Endothelial cell of umbilical vein (primary cell): ENCODE results near the gene BCL11A. TPM values are rescaled to one million over a fixed set of nuclear protein-coding genes. Genes with fewer than 3 reads are reported as not detected.

Source experiments
- BruUV-seq: library from RNA; stranded (reverse); fragments of 400-500 nt; replicated peaks from 2 replicates; lab custom pipeline; 2021; lab: Mats Ljungman, UMichigan
- CTCF ChIA-PET: fragments of 300-600, 350-600 bp; sonication (Branson Sonifier 250); formaldehyde crosslinking; loops from one replicate; lab custom pipeline; 2021; ENCODE audit warnings: antibody characterized with exemption, inconsistent platforms; lab: Charles Lee
- POLR2A ChIA-PET: fragments of 300-600, 350-600 bp; sonication (Branson Sonifier 250); formaldehyde crosslinking; loops from one replicate; lab custom pipeline; 2021; ENCODE audit warnings: antibody characterized with exemption, inconsistent platforms; lab: Charles Lee
- DNase-seq: peaks from one replicate; pipeline ENCODE4 v3.0.0-alpha.2; 2011; ENCODE audit warnings: low read depth, low spot score
- FAIRE-seq: peaks from 2 replicates; lab custom pipeline; 2011; peaks lifted over from hg19 to GRCh38; lab: Jason Lieb, UNC
- H2AFZ ChIP-seq: 2 replicates; pipeline ENCODE4 v1.6.0; 2012; ENCODE audit warnings: low read depth, low read length, control low read depth, inconsistent platforms
- H3K27ac ChIP-seq: 2 replicates; pipeline ENCODE4 v1.5.1; 2011; ENCODE audit warnings: low read depth, mild to moderate bottlenecking, control low read depth, low read length, moderate library complexity; ENCODE audit not compliant: insufficient read depth
- H3K27me3 ChIP-seq, 2 experiments: 2 replicates each; pipeline versions ENCODE4 v1.6.0 to v1.6.1; 2011; ENCODE audit warnings: low read length in 2 of 2, mixed read lengths in 1 of 2; ENCODE audit not compliant: control insufficient read depth in 2 of 2, insufficient read depth in 2 of 2
- H3K36me3 ChIP-seq, 2 experiments: 2 replicates in 1 of 2; 3 replicates in 1 of 2; pipeline ENCODE4 v1.5.1; 2011; ENCODE audit warnings: low read length in 2 of 2, mild to moderate bottlenecking in 1 of 2, moderate library complexity in 1 of 2; ENCODE audit not compliant: control insufficient read depth in 2 of 2, insufficient read depth in 2 of 2; ENCODE audit errors: extremely low read depth in 1 of 2
- H3K4me1 ChIP-seq: 3 replicates; pipeline ENCODE4 v1.5.1; 2011; ENCODE audit warnings: mild to moderate bottlenecking, low read length; ENCODE audit not compliant: control insufficient read depth, insufficient read depth; ENCODE audit errors: extremely low read depth
- H3K4me2 ChIP-seq: 2 replicates; pipeline ENCODE4 v1.6.1; 2011; ENCODE audit warnings: low read length, control low read depth, mixed read lengths; ENCODE audit not compliant: insufficient read depth
- H3K4me3 ChIP-seq, 3 experiments: fragments of 200-600 bp in 1 of 3; sonication (generic), shearing (Covaris generic) in 1 of 3; replicated peaks in 1 of 3; 2 replicates each; pipeline ENCODE4 v1.5.1; 2011 to 2016; ENCODE audit warnings: control low read depth in 3 of 3, low read length in 3 of 3, mild to moderate bottlenecking in 2 of 3, inconsistent platforms in 1 of 3, low read depth in 1 of 3, moderate library complexity in 1 of 3; ENCODE audit not compliant: insufficient read depth in 1 of 3
- H3K79me2 ChIP-seq: 2 replicates; pipeline ENCODE4 v1.6.0; 2012; ENCODE audit warnings: low read length, inconsistent platforms; ENCODE audit not compliant: control insufficient read depth, insufficient read depth
- H3K9ac ChIP-seq: replicated peaks from 2 replicates; pipeline ENCODE3; 2011; ENCODE audit warnings: low read length, control low read depth; ENCODE audit not compliant: insufficient read depth; ENCODE audit errors: extremely low read depth
- H3K9me1 ChIP-seq: replicated peaks from 3 replicates; pipeline ENCODE4 v1.6.0; 2011; ENCODE audit warnings: mild to moderate bottlenecking, low read length; ENCODE audit not compliant: control insufficient read depth, insufficient read depth; ENCODE audit errors: extremely low read depth
- H3K9me3 ChIP-seq: replicated peaks from 2 replicates; pipeline ENCODE4 v1.5.1; 2012; ENCODE audit warnings: low read length, inconsistent platforms; ENCODE audit not compliant: control insufficient read depth, insufficient read depth
- H4K20me1 ChIP-seq: replicated peaks from 2 replicates; pipeline ENCODE3; 2011; ENCODE audit warnings: mild to moderate bottlenecking, low read length; ENCODE audit not compliant: control insufficient read depth, insufficient read depth; ENCODE audit errors: extremely low read depth
- CTCF ChIP-seq, 2 donors: IDR thresholded peaks; 1 replicate in 1 of 2; 2 replicates in 1 of 2; pipeline ENCODE4 v1.5.1; 2011; ENCODE audit warnings: low read length in 2 of 2, mild to moderate bottlenecking in 2 of 2, moderate library complexity in 2 of 2, control low read depth in 1 of 2, inconsistent platforms in 1 of 2, low read depth in 1 of 2; ENCODE audit not compliant: insufficient read depth in 1 of 2; ENCODE audit errors: extremely low read depth in 1 of 2
- EZH2 ChIP-seq: IDR thresholded peaks from 2 replicates; pipeline ENCODE4 v1.6.1; 2012; ENCODE audit warnings: borderline replicate concordance, low read depth, mild to moderate bottlenecking, moderate library complexity, low read length, inconsistent platforms; ENCODE audit not compliant: severe bottlenecking
- FOS ChIP-seq: IDR thresholded peaks from 2 replicates; pipeline ENCODE4 v1.6.1; 2011; ENCODE audit warnings: mild to moderate bottlenecking, low read length, moderate library complexity, borderline replicate concordance; ENCODE audit not compliant: insufficient read depth
- GATA2 ChIP-seq: IDR thresholded peaks from 2 replicates; pipeline ENCODE4 v1.7.0; 2011; ENCODE audit warnings: low read depth, mild to moderate bottlenecking, moderate library complexity, mixed read lengths, low read length; ENCODE audit not compliant: insufficient read length, insufficient read depth
- JUN ChIP-seq: IDR thresholded peaks from 2 replicates; pipeline ENCODE4 v1.6.1; 2011; ENCODE audit warnings: borderline replicate concordance, low read depth; ENCODE audit not compliant: insufficient read length, insufficient read depth
- MAX ChIP-seq: IDR thresholded peaks from 2 replicates; pipeline ENCODE4 v1.6.1; 2011; ENCODE audit not compliant: insufficient read depth, insufficient read length
- MYC ChIP-seq: IDR thresholded peaks from one replicate; pipeline ENCODE4 v1.6.1; 2011; ENCODE audit warnings: mild to moderate bottlenecking, low read depth, low read length
- POLR2A ChIP-seq: IDR thresholded peaks from 2 replicates; pipeline ENCODE4 v1.6.1; 2012; ENCODE audit warnings: low read depth, mild to moderate bottlenecking, control low read depth, low read length
- POLR2AphosphoS5 ChIP-seq: IDR thresholded peaks from 2 replicates; pipeline ENCODE4 v1.6.1; 2012; ENCODE audit warnings: low read depth, mild to moderate bottlenecking, control low read depth, low read length, moderate library complexity; ENCODE audit not compliant: insufficient read depth
- dilution Hi-C: fragments of 300-500 bp; cut with MboI; formaldehyde crosslinking; loops from one replicate; pipeline ENCODE4 v1.15.0; 2019; ENCODE audit warnings: low sequenced_read_pairs; ENCODE audit not compliant: extremely low pct_ligation_motif_present
- intact Hi-C: fragments of 100-400 bp; cut with micrococcal nuclease; formaldehyde crosslinking; loops from one replicate; pipeline ENCODE4 v1.10.0; 2022
- polyA plus RNA-seq, 4 experiments: library from polyadenylated mRNA; depleted of rRNA in 3 of 4; stranded (reverse) in 3 of 4; unstranded in 1 of 4; fragments of >200 nt; gene quantifications; 2 replicates each; pipeline versions ENCODE4 v1.2.1 to v1.2.3, GENCODE V29; 2011 to 2012; ENCODE audit warnings: missing spikeins in 1 of 4
- total RNA-seq: library from RNA; stranded (reverse); gene quantifications from 2 replicates; pipeline ENCODE4 v1.2.3, GENCODE V29; 2021

The BCL11A gene
- total and polyA plus RNA-seq, 2 donors (not counting 3 experiments of a cell fraction or from before 2014, with no cell fraction given): 0.12 to 0.88 TPM

GRCh38 chr2:60408811-60409530 is 144.5 kb downstream of the BCL11A start:
- ChIA-PET CTCF (no interaction called here), POLR2A (no interaction called here)
- no peak overlapping the region for H3K4me2 ChIP-seq
- H3K4me1 ChIP-seq: no peaks in the 10 kb centered on the region
- no peaks in the 10 kb centered on the region for H3K9me1 ChIP-seq
- no TSS peak for BruUV-seq
- H3K79me2 ChIP-seq: no peaks in the 10 kb centered on the region
- H3K4me3 ChIP-seq: no peak overlapping the region
- H3K36me3 ChIP-seq: no peaks in the 10 kb centered on the region
- H2AFZ ChIP-seq: no peak overlapping the region
- H3K9me3 ChIP-seq: no peaks in the 10 kb centered on the region
- H3K27me3 ChIP-seq: no peaks in the 10 kb centered on the region
- no peak for FAIRE-seq
- DNase-seq: no peak
- H4K20me1 ChIP-seq: no peaks in the 10 kb centered on the region
- intact Hi-C loops (no loop called here), dilution Hi-C loops (no loop called here)
- H3K9ac ChIP-seq: no peak overlapping the region
- no peak for TF ChIP-seq POLR2A
- no peak for TF ChIP-seq MYC
- TF ChIP-seq MAX: no peak
- no peak overlapping the region for H3K27ac ChIP-seq

DNA sequence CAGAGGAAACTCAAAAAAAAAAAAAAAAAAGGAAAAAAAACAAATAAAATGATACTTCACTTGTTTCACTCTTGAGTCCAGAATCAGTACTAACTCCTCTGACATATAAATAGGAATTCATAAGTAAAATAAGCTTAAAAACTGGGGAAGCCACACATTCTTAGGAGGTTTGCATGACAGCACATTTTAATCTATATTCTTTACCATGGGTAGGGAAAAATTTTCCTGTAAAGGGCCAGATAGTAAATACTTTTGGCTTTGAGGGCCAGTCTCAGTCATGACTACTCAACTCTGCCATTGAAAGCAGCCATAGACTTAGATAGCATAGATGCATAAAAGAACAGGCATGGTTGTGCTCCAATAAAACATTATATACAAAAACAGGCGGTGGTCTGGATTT is 145.2 kb downstream of the BCL11A start:
- Histone ChIP-seq H3K9me3 (no peaks in the 10 kb centered on the region), H3K4me1 (no peaks in the 10 kb centered on the region), H3K9ac (no peak overlapping the region), H2AFZ (no peak overlapping the region), H3K4me3 (no peak overlapping the region), H3K4me2 (no peak overlapping the region), H3K27me3 (no peaks in the 10 kb centered on the region), H3K27ac (no peak overlapping the region), H3K36me3 (no peaks in the 10 kb centered on the region), H3K79me2 (no peaks in the 10 kb centered on the region), H4K20me1 (no peaks in the 10 kb centered on the region), H3K9me1 (no peaks in the 10 kb centered on the region)
- TF ChIP-seq CTCF (IDR thresholded peaks at IDR 0.05; ENCODE audit: extremely low read depth in 1 of 2, insufficient read depth in 1 of 2, low read depth in 1 of 2, low read length in 2 of 2): no peak
- no peak for TF ChIP-seq JUN
- no peak for TF ChIP-seq MYC
- no peak for TF ChIP-seq EZH2
- no peak for TF ChIP-seq GATA2
- TF ChIP-seq MAX: no peak
- no peak for TF ChIP-seq FOS
- TF ChIP-seq POLR2AphosphoS5: no peak
- no peak for TF ChIP-seq POLR2A
- no TSS peak for BruUV-seq
- FAIRE-seq: no peak
- intact Hi-C loops (no loop called here), dilution Hi-C loops (no loop called here)
- no peak for DNase-seq
- POLR2A ChIA-PET: no interaction called here
- CTCF ChIA-PET: no interaction called here
